ENCODE data around the gene EPS15.

DNA sequence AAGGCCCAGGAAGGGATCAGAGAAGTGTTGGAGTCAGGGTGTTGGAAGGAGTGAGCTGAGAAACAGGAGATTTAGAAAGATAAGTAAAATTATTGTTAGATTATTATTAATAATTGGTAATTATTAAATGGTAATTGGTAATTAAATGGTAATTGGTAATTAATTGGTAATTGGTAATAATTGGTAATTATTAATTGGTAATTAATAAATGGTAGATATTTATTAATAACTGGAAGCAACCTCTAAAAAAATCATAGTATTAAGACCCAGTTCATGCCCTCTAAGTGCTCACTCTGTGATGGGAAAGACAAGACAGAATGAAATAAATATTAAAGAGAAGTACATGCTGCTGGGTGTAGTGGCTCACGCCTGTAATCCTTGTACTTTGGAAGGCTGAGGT is 13.8 kb upstream of the EPS15 start:
- TF ChIP-seq EZH2phosphoT487 (IDR thresholded peaks at IDR 0.05; ENCODE audit: insufficient read depth, low read depth), result no peak
- TF ChIP-seq EZH2 (IDR thresholded peaks at IDR 0.05; ENCODE audit: insufficient read depth, poor library complexity, severe bottlenecking), result no peak

Measured in GM23248 (cell line).